ENCODE results near the gene USP12. TPM values are rescaled to one million over a fixed set of nuclear protein-coding genes. Genes with fewer than 3 reads are reported as not detected.

The USP12 gene
- total and polyA plus RNA-seq, 2 experiments from 2014 or later: 18.4 to 39.3 TPM

- TF ChIP-seq POLR2AphosphoS5 (IDR thresholded peaks at IDR 0.05; ENCODE audit: low read depth) (no peak), CREB1 (CRISPR knock-in tag; IDR thresholded peaks at IDR 0.05; ENCODE audit: low read depth) (no peak), EZH2phosphoT487 (IDR thresholded peaks at IDR 0.05; ENCODE audit: unreplicated experiment) (no peak)
Measured at GRCh38 chr13:27065582-27065981, 106.0 kb downstream of the USP12 start (continued).

GRCh38 chr13:27064252-27064995 is 107.2 kb downstream of the USP12 start:
- peaks cover 17% of the 10 kb centered on the region for H3K36me3 Mint-ChIP-seq (ENCODE audit: low read depth)
- no peak overlapping the region for H3K4me2 ChIP-seq
- TF ChIP-seq CTCF (conservative IDR thresholded peaks at IDR 0.05; ENCODE audit: low read depth in 2 of 2) (no peak), JUNB (IDR thresholded peaks at IDR 0.05; ENCODE audit: unreplicated experiment) (no peak), STAT1 (IDR thresholded peaks at IDR 0.05; ENCODE audit: unreplicated experiment) (no peak), EZH2phosphoT487 (IDR thresholded peaks at IDR 0.05; ENCODE audit: unreplicated experiment) (no peak), ZNF462 (CRISPR knock-in tag; IDR thresholded peaks at IDR 0.05) (no peak), REST (IDR thresholded peaks at IDR 0.05; ENCODE audit: unreplicated experiment) (no peak), ZNF331 (CRISPR knock-in tag; IDR thresholded peaks at IDR 0.05; ENCODE audit: low read depth) (no peak)
- no peak overlapping the region for H3K4me3 Mint-ChIP-seq
- peaks cover 7% of the 10 kb centered on the region; the same call in 1 of the 2 replicates for H3F3A ChIP-seq (replicated peaks; ENCODE audit: low read depth)
- H3K9me2 ChIP-seq (ENCODE audit: insufficient read depth): no peaks in the 10 kb centered on the region
- ATAC-seq: no peak
- H3K27ac Mint-ChIP-seq: 0 out of 2 replicates have a peak overlapping the region, but pooled peaks have one; percentile 11
- peaks cover 11% of the 10 kb centered on the region for H3K4me1 ChIP-seq (ENCODE audit: insufficient read depth)
- no peak for DNase-seq (ENCODE audit: low spot score)
- peaks cover 15% of the 10 kb centered on the region for H3K27me3 Mint-ChIP-seq (ENCODE audit: insufficient read depth, low read depth, poor library complexity)
- H3K27me3 ChIP-seq (ENCODE audit: insufficient read depth): no peaks in the 10 kb centered on the region
- H3K9me3 Mint-ChIP-seq: peaks cover 17% of the 10 kb centered on the region
- no peak overlapping the region for H3K4me3 ChIP-seq
- peaks cover 3% of the 10 kb centered on the region; the same call in 2 of the 3 replicates for H3K4me1 Mint-ChIP-seq
- no peaks in the 10 kb centered on the region for H3K79me2 ChIP-seq (replicated peaks; ENCODE audit: insufficient read depth)
- H3K27ac ChIP-seq (ENCODE audit: low read depth): no peak overlapping the region
- no peaks in the 10 kb centered on the region for H4K20me1 ChIP-seq (replicated peaks; ENCODE audit: insufficient read depth)
- H2AFZ ChIP-seq: no peak overlapping the region
- no peaks in the 10 kb centered on the region; the same call in 1 of the 2 replicates for H3K36me3 ChIP-seq (ENCODE audit: insufficient read depth)

All from GM23338 (cell line).